GM10248 (cell line): ENCODE measurements around the gene ALOX5.
"Not testable (repeated sequence)": the region's sequence is repeated elsewhere in the genome, so short reads cannot be mapped to it uniquely, and the experiment has no call there.

Source experiments
- CTCF ChIA-PET: fragments of 300-600 bp; sonication (Branson Sonifier 250); formaldehyde crosslinking; extraction: SDS; loops from one replicate; lab custom pipeline; 2021; ENCODE audit warnings: antibody characterized with exemption; lab: Yijun Ruan, JAX
- POLR2A ChIA-PET: fragments of 350-650 bp; sonication (Branson Sonifier 250); formaldehyde crosslinking; extraction: SDS; loops from one replicate; lab custom pipeline; 2020; ENCODE audit warnings: antibody characterized with exemption; lab: Yijun Ruan, JAX
- DNase-seq: peaks from one replicate; pipeline ENCODE4 v3.0.0; 2012; ENCODE audit errors: extremely low spot score
- CTCF ChIP-seq: IDR thresholded peaks from 2 replicates; pipeline ENCODE4 v1.5.1; 2012; ENCODE audit warnings: mild to moderate bottlenecking, low read depth; ENCODE audit errors: extremely low read depth, missing control alignments, control extremely low read depth

The ALOX5 gene

GRCh38 chr10:45476559-45476958, 102.5 kb downstream of the ALOX5 start:
- CTCF ChIA-PET, result interaction anchor here (6.8 kb wide), 1 partner anchor 12 kb away, joined by 29 read pairs; no protein-coding TSS in a partner anchor
- POLR2A ChIA-PET, result no interaction called here
- no peak for DNase-seq
- no peak for TF ChIP-seq CTCF

GRCh38 chr10:45480294-45480693, 106.3 kb downstream of the ALOX5 start:
- no peak for TF ChIP-seq CTCF
- no peak for DNase-seq
- ChIA-PET POLR2A (no interaction called here), CTCF (interaction anchor here (1.0 kb wide), 1 partner anchor 12 kb away, joined by 3 read pairs; no protein-coding TSS in a partner anchor)

- POLR2A ChIA-PET, DNase-seq: not testable (repeated sequence)
- CTCF ChIA-PET, result interaction anchor here (1.0 to 1.2 kb wide), 3 partner anchors 9 to 17 kb away, joined by 3 read pairs; no protein-coding TSS in a partner anchor
Observed at GRCh38 chr10:45481100-45481499, 107.1 kb downstream of the ALOX5 start.

GRCh38 chr10:45483002-45483401, 109.0 kb downstream of the ALOX5 start:
- TF ChIP-seq CTCF, result no peak
- ChIA-PET POLR2A (no interaction called here), CTCF (interaction anchor here (1.3 to 1.4 kb wide), 2 partner anchors 11 to 18 kb away, joined by 3 to 5 read pairs; no protein-coding TSS in a partner anchor)
- DNase-seq, result no peak

GRCh38 chr10:45487735-45488134, 113.7 kb downstream of the ALOX5 start:
- TF ChIP-seq CTCF, result no peak
- ChIA-PET POLR2A (no interaction called here), CTCF (interaction anchor here (1.1 kb wide), 1 partner anchor 23 kb away, joined by 3 read pairs; no protein-coding TSS in a partner anchor)
- no peak for DNase-seq

GRCh38 chr10:45488365-45488764, 114.3 kb downstream of the ALOX5 start:
- CTCF ChIA-PET, result interaction anchor here (1.1 kb wide), 1 partner anchor 23 kb away, joined by 3 read pairs; no protein-coding TSS in a partner anchor
- no peak for TF ChIP-seq CTCF
- POLR2A ChIA-PET, result no interaction called here
- no peak for DNase-seq

GRCh38 chr10:45490277-45490676, 116.3 kb downstream of the ALOX5 start:
- no peak for TF ChIP-seq CTCF
- ChIA-PET POLR2A (no interaction called here), CTCF (no interaction called here)
- DNase-seq, result no peak
